Natural killer cell treated with Interleukin-12 subunit alpha and Interleukin-12 subunit beta and Interleukin-15 and Interleukin-18, amount 100 ng/mL, for 72 hours (primary cell): Measurements from ENCODE around the gene TAF7. TPM values are rescaled to one million over a fixed set of nuclear protein-coding genes. Genes with fewer than 3 reads are reported as not detected.
"Not testable (repeated sequence)": the region's sequence is repeated elsewhere in the genome, so short reads cannot be mapped to it uniquely, and the experiment has no call there.

ENCODE experiments used
- ATAC-seq, 2 donors: fragments of 150-1000 bp; cut with Tn5 transposase in 1 of 2; sonication (Bioruptor Pico), chemical (Tn5 transposase) in 1 of 2; 2 replicates each; pipeline ENCODE4 v1.10.0; 2021
- DNase-seq: peaks from one replicate; pipeline ENCODE4 v3.0.0; 2022; ENCODE audit warnings: low spot score
- H3K27ac Mint-ChIP-seq, 2 donors: 1 replicate in 1 of 2; 2 replicates in 1 of 2; pipeline ENCODE4 v1.8.0; 2022; ENCODE audit warnings: mixed read lengths in 2 of 2, mild to moderate bottlenecking in 1 of 2, moderate library complexity in 1 of 2
- H3K27me3 Mint-ChIP-seq, 2 donors: 1 replicate in 1 of 2; 2 replicates in 1 of 2; pipeline ENCODE4 v1.8.0; 2022; ENCODE audit warnings: mixed read lengths in 2 of 2
- H3K36me3 Mint-ChIP-seq: one replicate; pipeline ENCODE4 v1.8.0; 2022; ENCODE audit warnings: mixed read lengths
- H3K4me1 Mint-ChIP-seq, 2 donors: 1 replicate in 1 of 2; 2 replicates in 1 of 2; pipeline ENCODE4 v1.8.0; 2022; ENCODE audit warnings: low read depth in 2 of 2, mixed read lengths in 2 of 2, mild to moderate bottlenecking in 1 of 2
- H3K4me3 Mint-ChIP-seq: one replicate; pipeline ENCODE4 v1.8.0; 2022; ENCODE audit warnings: mixed read lengths
- H3K9me3 Mint-ChIP-seq: 2 replicates; pipeline ENCODE4 v1.8.0; 2022; ENCODE audit warnings: mixed read lengths
- total RNA-seq, 2 donors: library from RNA; stranded (reverse); gene quantifications; one replicate each; pipeline ENCODE4 v1.2.3, GENCODE V29; 2022

The TAF7 gene
- total RNA-seq, 2 donors from 2014 or later, result 52.5 to 63.5 TPM

GRCh38 chr5:141346017-141346416 lies 25.4 kb upstream of the TAF7 start:
- ATAC-seq, DNase-seq, H3K4me3 Mint-ChIP-seq, H3K27ac Mint-ChIP-seq, H3K4me1 Mint-ChIP-seq: not testable (repeated sequence)
- peaks cover 46 to 81% of the 10 kb centered on the region in 2 donors for H3K27me3 Mint-ChIP-seq
- H3K9me3 Mint-ChIP-seq, result peaks cover 13% of the 10 kb centered on the region
- peaks cover 26% of the 10 kb centered on the region for H3K36me3 Mint-ChIP-seq

- peaks cover 45 to 82% of the 10 kb centered on the region in 2 donors for H3K27me3 Mint-ChIP-seq
- ATAC-seq (no peak), DNase-seq (no peak)
- peaks cover 13% of the 10 kb centered on the region for H3K9me3 Mint-ChIP-seq
- peaks cover 26% of the 10 kb centered on the region for H3K36me3 Mint-ChIP-seq
- H3K4me1 Mint-ChIP-seq, result no peaks in the 10 kb centered on the region
- H3K27ac Mint-ChIP-seq, result no peak overlapping the region
- H3K4me3 Mint-ChIP-seq, result no peak overlapping the region
Measured at GRCh38 chr5:141345327-141345726, 24.7 kb upstream of the TAF7 start.

DNA sequence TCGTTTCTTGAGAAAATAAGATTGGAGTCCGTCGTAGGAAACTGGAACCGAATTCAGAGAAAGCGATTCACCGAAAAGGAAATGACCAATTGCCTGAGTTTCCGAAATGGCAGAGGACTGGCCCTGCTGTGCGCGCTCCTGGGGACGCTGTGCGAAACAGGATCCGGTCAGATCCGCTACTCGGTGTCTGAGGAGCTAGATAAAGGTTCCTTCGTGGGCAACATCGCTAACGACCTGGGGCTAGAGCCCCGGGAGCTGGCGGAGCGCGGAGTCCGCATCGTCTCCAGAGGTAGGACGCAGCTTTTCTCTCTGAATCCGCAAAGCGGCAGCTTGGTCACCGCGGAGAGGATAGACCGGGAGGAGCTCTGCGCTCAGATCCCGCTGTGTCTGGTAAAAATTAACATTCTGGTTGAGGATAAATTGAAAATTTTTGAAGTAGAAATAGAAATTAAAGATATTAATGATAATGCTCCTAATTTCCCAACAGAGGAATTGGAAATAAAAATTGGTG lies 23.4 kb upstream of the TAF7 start:
- peaks cover 27% of the 10 kb centered on the region for H3K36me3 Mint-ChIP-seq
- H3K4me1 Mint-ChIP-seq, result no peaks in the 10 kb centered on the region
- no peak for ATAC-seq
- peaks cover 42 to 79% of the 10 kb centered on the region in 2 donors for H3K27me3 Mint-ChIP-seq
- DNase-seq, result no peak
- peaks cover 14% of the 10 kb centered on the region for H3K9me3 Mint-ChIP-seq
- peak overlapping the region; percentile 47 for H3K4me3 Mint-ChIP-seq
- H3K27ac Mint-ChIP-seq, result no peak overlapping the region

DNA sequence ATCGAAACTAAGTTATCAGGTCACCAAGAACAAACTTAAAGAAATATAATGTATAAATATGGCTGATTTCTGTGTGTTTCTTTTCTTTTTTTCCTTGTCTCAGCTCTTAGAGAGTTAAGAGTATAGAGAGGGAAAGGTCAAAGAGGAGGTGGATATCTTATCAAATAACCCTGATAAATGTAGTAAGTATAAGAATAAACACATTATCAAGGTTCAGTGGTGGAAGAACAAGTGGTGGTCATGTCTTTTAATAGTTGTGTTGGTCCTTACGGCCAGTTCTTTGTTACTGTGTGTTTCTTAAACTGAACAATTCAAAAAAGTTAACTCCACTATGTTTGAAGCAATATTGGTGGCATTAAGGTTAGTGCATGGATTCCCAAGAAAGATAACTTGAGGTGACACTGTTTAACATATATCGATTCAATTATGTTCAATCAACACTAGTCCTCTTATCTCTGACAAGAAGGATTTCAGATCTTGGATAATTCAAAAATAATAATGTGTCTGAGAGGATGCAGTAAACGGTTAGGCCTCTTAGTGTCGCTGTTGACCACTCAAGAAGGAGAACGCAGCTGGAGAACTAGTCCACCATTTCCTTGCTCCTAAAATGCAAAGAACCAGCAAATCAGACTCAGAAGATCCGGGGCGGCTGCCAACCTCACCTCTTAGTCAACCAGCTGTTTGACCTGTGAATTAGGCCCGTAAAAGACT lies 22.8 kb upstream of the TAF7 start, which contains the start of gene PCDHGA3:
Gene PCDHGA3 (plus strand): TSS at position 588 of the 711 bp plus-strand sequence. CDS start 205 bp downstream, outside the sequence.
- Mint-ChIP-seq H3K27ac (no peak within 1 kb of the TSS), H3K9me3 (peaks cover 17% of the 10 kb centered on the region), H3K4me1 (no peaks in the 10 kb centered on the region), H3K4me3 (peak within 1 kb of the TSS; percentile 47), H3K36me3 (peaks cover 30% of the 10 kb centered on the region), H3K27me3 (peaks cover 42 to 79% of the 10 kb centered on the region in 2 donors)
- ATAC-seq (no peak), DNase-seq (no peak)

DNA sequence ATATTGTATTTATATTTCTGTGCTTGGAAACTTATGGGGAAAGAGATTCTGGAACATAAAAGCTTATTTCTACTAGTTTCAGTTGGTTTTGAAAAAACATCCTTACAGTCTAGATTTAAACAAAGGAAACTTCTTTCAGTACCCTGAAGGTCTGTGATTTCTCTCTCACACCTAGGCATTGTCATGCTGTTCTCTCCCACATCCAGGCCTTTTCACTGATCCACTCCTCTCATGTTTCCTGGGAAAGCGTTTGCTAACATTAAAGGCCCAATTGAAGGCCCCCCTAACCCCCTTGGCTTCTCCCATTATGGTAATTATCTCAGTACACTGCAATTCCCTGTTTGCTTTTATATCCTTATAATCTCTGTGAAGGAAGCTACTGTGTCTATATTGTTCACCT lies 22.2 kb upstream of the TAF7 start:
- Mint-ChIP-seq H3K4me3 (no peak overlapping the region), H3K4me1 (no peaks in the 10 kb centered on the region), H3K36me3 (peaks cover 37% of the 10 kb centered on the region), H3K9me3 (peaks cover 22% of the 10 kb centered on the region), H3K27me3 (peaks cover 48 to 79% of the 10 kb centered on the region in 2 donors), H3K27ac (no peak overlapping the region)
- ATAC-seq, result no peak
- DNase-seq, result no peak

- not testable (repeated sequence) for H3K27ac Mint-ChIP-seq, H3K4me3 Mint-ChIP-seq, H3K4me1 Mint-ChIP-seq, ATAC-seq, DNase-seq
- Mint-ChIP-seq H3K36me3 (peaks cover 32% of the 10 kb centered on the region), H3K27me3 (peaks cover 55 to 81% of the 10 kb centered on the region in 2 donors), H3K9me3 (peaks cover 25% of the 10 kb centered on the region)
Measured at GRCh38 chr5:141340781-141341354, 20.3 kb upstream of the TAF7 start.

- Mint-ChIP-seq H3K4me3 (no peak within 1 kb of the TSS), H3K27ac (no peak within 1 kb of the TSS), H3K9me3 (peaks cover 27% of the 10 kb centered on the region), H3K27me3 (peaks cover 59 to 87% of the 10 kb centered on the region in 2 donors), H3K36me3 (peaks cover 29% of the 10 kb centered on the region), H3K4me1 (peaks cover 0 to 2% of the 10 kb centered on the region in 2 donors)
- no peak for ATAC-seq
- no peak for DNase-seq
Measured at GRCh38 chr5:141338538-141339306, 18.1 kb upstream of the TAF7 start, which contains the start of gene PCDHGA2. Gene PCDHGA2 (plus strand): TSS chr5:141338760.

GRCh38 chr5:141332571-141332970 lies 12.0 kb upstream of the TAF7 start:
- H3K9me3 Mint-ChIP-seq, result peaks cover 18% of the 10 kb centered on the region
- not testable (repeated sequence) for DNase-seq, H3K4me3 Mint-ChIP-seq, H3K27ac Mint-ChIP-seq, ATAC-seq, H3K4me1 Mint-ChIP-seq
- H3K27me3 Mint-ChIP-seq, result peaks cover 52 to 73% of the 10 kb centered on the region in 2 donors
- peaks cover 17% of the 10 kb centered on the region for H3K36me3 Mint-ChIP-seq

- no peak for DNase-seq
- Mint-ChIP-seq H3K27ac (no peak within 1 kb of the TSS), H3K4me3 (no peak within 1 kb of the TSS), H3K9me3 (peaks cover 9% of the 10 kb centered on the region), H3K36me3 (peaks cover 19% of the 10 kb centered on the region), H3K27me3 (peaks cover 41 to 71% of the 10 kb centered on the region in 2 donors), H3K4me1 (peaks cover 4 to 6% of the 10 kb centered on the region in 2 donors)
- ATAC-seq, result no peak
Measured at GRCh38 chr5:141330299-141331080, 9.9 kb upstream of the TAF7 start, which contains the start of gene PCDHGA1. Gene PCDHGA1 (plus strand): TSS chr5:141330514.

DNA sequence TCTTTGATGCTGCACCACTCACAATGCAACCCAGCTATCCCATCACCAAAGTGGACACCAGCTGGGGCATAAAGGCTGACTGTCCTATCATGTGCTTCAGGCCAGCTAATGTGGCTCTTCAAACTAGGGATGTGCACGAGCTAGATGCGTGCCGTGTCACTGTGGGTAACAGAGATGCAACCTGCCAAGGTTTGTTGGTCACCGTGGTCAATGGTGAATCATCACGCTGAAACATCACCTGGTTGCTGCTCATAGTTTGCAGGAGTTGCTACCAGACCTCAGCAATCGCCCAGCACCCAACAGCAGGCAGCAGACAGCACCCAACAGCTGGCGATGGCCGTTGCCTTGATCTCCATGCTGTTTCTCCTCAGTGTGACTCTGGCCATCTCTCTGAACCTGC lies 7.6 kb upstream of the TAF7 start:
- no peak overlapping the region for H3K4me3 Mint-ChIP-seq
- peaks cover 31 to 55% of the 10 kb centered on the region in 2 donors for H3K27me3 Mint-ChIP-seq
- peak in 1 of 2 donors; percentile 27 for ATAC-seq
- peaks cover 3% of the 10 kb centered on the region for H3K9me3 Mint-ChIP-seq
- peaks cover 11% of the 10 kb centered on the region for H3K36me3 Mint-ChIP-seq
- no peak overlapping the region for H3K27ac Mint-ChIP-seq
- peaks cover 4% of the 10 kb centered on the region in 2 donors for H3K4me1 Mint-ChIP-seq
- DNase-seq, result no peak

GRCh38 chr5:141326088-141326854 lies 5.7 kb upstream of the TAF7 start:
- H3K36me3 Mint-ChIP-seq, result peaks cover 14% of the 10 kb centered on the region
- H3K27ac Mint-ChIP-seq, result peak overlapping the region in 1 of 2 donors; percentile 84
- DNase-seq (peak; percentile 67), ATAC-seq (peak; percentile 74 to 84)
- H3K27me3 Mint-ChIP-seq, result peaks cover 18 to 41% of the 10 kb centered on the region in 2 donors
- peaks cover 4% of the 10 kb centered on the region for H3K9me3 Mint-ChIP-seq
- peaks cover 7 to 9% of the 10 kb centered on the region in 2 donors for H3K4me1 Mint-ChIP-seq
- H3K4me3 Mint-ChIP-seq, result peak overlapping the region; percentile 83

DNA sequence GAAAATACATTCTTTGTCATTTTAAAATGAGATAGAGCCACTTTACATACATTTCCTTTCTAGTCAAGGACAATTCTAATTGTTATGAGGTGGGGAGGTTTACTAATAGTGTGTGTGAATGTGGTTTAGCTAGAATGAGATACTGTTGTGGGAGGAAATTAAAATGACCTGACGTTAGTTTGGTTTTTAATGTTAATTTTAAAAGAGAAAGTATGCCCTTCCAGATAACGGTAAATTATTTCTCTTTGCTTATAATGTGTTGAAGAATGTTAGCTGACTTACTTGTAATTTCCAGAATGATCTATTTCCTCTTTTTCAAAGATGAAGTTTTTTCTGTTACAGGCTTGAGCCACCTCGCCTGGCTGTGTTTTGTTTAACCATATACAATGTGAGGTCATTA lies 1.7 kb upstream of the TAF7 start:
- Mint-ChIP-seq H3K4me3 (peak overlapping the region; percentile 38), H3K4me1 (peaks cover 37 to 40% of the 10 kb centered on the region in 2 donors), H3K36me3 (peaks cover 46% of the 10 kb centered on the region), H3K27me3 (peaks cover 8 to 21% of the 10 kb centered on the region in 2 donors), H3K9me3 (peaks cover 19% of the 10 kb centered on the region), H3K27ac (peak overlapping the region; percentile 99 to 100)
- DNase-seq, result no peak
- no peak for ATAC-seq
